Kidney (tissue), 14 donors: ENCODE data around the gene CUEDC1. TPM values are rescaled to one million over a fixed set of nuclear protein-coding genes. Genes with fewer than 3 reads are reported as not detected.
"Not testable (repeated sequence)": the region's sequence is repeated elsewhere in the genome, so short reads cannot be mapped to it uniquely, and the experiment has no call there.

Experiments used
- DNase-seq, 5 donors: peaks; one replicate each; pipeline ENCODE4 v3.0.0-alpha.2; 2013 to 2020
- FAIRE-seq: peaks from 2 replicates; lab custom pipeline; 2012; peaks lifted over from hg19 to GRCh38; lab: Jason Lieb, UNC
- H3K27ac ChIP-seq, 2 donors: one replicate each; pipeline ENCODE4 v1.7.0; 2013; ENCODE audit warnings: low read depth in 2 of 2, low read length in 2 of 2, inconsistent platforms in 1 of 2
- H3K27me3 ChIP-seq: one replicate; pipeline ENCODE4 v1.7.1; 2013; ENCODE audit warnings: low read length, inconsistent platforms; ENCODE audit not compliant: control insufficient read depth, insufficient read depth
- H3K36me3 ChIP-seq, 3 donors: one replicate each; pipeline versions ENCODE4 v1.7.0 to v1.7.1; 2013; ENCODE audit warnings: low read length in 3 of 3, control low read depth in 1 of 3, inconsistent platforms in 1 of 3; ENCODE audit not compliant: insufficient read depth in 3 of 3, control insufficient read depth in 2 of 3
- H3K4me1 ChIP-seq, 3 donors: one replicate each; pipeline versions ENCODE4 v1.7.0 to v1.7.1; 2013; ENCODE audit warnings: low read length in 3 of 3, inconsistent platforms in 1 of 3, low read depth in 1 of 3; ENCODE audit not compliant: control insufficient read depth in 2 of 3, insufficient read depth in 2 of 3
- H3K4me3 ChIP-seq, 3 donors: one replicate each; pipeline versions ENCODE4 v1.7.0 to v1.8.1; 2013; ENCODE audit warnings: low read length in 3 of 3, control low read depth in 1 of 3, inconsistent platforms in 1 of 3
- H3K9ac ChIP-seq, 3 donors: one replicate each; pipeline versions ENCODE4 v1.7.0 to v1.7.1; 2013; ENCODE audit warnings: low read length in 3 of 3, control low read depth in 1 of 3, inconsistent platforms in 1 of 3
- H3K9me3 ChIP-seq, 3 donors: one replicate each; pipeline versions ENCODE4 v1.7.0 to v1.7.1; 2013; ENCODE audit warnings: low read length in 3 of 3, control low read depth in 1 of 3, inconsistent platforms in 1 of 3; ENCODE audit not compliant: control insufficient read depth in 2 of 3, insufficient read depth in 1 of 3
- intact Hi-C: fragments of 100-400 bp; cut with DNase I; formaldehyde crosslinking; loops from one replicate; pipeline ENCODE4 v1.11.1; 2022
- polyA plus RNA-seq: library from polyadenylated mRNA; stranded (reverse); fragments of 350-450 nt; fragmentation: Illumina TruSeq; extraction: RNeasy Lipid Tissue Mini Kit (QIAGEN cat#74804); gene quantifications from one replicate; pipeline ENCODE4 v1.2.3, GENCODE V29; 2014; ENCODE audit warnings: low read depth, low replicate concordance; ENCODE audit not compliant: insufficient read depth
- total RNA-seq: library from RNA; stranded (reverse); fragmentation: NEBNext Ultra II Directional; extraction: Animal tissue kit (Norgen Biotek cat#: 25700); gene quantifications from one replicate; pipeline ENCODE4 v1.2.1, GENCODE V29; 2021
- TF ChIP-seq, protein P1 (sequence below): IDR thresholded peaks from 3 replicates; pipeline ENCODE4 v1.5.1; 2012; ENCODE audit warnings: mild to moderate bottlenecking, moderate library complexity, borderline replicate concordance; ENCODE audit not compliant: insufficient read depth; ENCODE audit errors: extremely low read depth
- donor health status: control.
- donor health status: control.
- donor health status: control.
- donor health status: control.
- donor health status: control.
- donor health status: DM: yes; HTN: yes; CAD: no.
- donor health status: Normal renal cell carcinoma (clear cell type).

CUEDC1 gene
- total and polyA plus RNA-seq, 2 donors from 2014 or later, result 33.0 to 52.3 TPM

DNA sequence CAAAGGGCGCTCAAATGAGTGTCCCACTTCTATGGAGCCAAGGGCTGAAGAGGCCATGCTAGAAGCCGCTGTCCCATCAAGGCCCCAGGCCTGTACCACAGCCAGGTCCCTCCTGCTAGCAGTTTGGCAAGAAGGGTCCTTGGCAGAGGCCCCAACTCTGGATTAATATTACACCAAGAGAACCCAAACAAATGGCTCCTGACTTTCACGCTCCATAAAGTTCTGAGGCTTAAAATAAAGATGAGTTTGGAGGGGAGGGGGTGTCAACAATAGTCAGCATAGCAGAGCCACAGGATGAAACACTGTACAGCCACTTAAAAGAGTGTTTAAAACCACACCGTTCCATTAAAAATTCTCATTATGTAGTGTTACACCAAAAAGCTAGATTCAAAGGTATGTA is 30.5 kb downstream of the CUEDC1 start:
- FAIRE-seq (peak; percentile 17), DNase-seq (peak in 4 of 5 donors; percentile 54 to 87 (median 82))
- TF ChIP-seq, protein P1, sequence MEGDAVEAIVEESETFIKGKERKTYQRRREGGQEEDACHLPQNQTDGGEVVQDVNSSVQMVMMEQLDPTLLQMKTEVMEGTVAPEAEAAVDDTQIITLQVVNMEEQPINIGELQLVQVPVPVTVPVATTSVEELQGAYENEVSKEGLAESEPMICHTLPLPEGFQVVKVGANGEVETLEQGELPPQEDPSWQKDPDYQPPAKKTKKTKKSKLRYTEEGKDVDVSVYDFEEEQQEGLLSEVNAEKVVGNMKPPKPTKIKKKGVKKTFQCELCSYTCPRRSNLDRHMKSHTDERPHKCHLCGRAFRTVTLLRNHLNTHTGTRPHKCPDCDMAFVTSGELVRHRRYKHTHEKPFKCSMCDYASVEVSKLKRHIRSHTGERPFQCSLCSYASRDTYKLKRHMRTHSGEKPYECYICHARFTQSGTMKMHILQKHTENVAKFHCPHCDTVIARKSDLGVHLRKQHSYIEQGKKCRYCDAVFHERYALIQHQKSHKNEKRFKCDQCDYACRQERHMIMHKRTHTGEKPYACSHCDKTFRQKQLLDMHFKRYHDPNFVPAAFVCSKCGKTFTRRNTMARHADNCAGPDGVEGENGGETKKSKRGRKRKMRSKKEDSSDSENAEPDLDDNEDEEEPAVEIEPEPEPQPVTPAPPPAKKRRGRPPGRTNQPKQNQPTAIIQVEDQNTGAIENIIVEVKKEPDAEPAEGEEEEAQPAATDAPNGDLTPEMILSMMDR, result no peak
- Histone ChIP-seq H3K9me3 (no peaks in the 10 kb centered on the region), H3K9ac (no peak overlapping the region), H3K27me3 (no peaks in the 10 kb centered on the region), H3K36me3 (no peaks in the 10 kb centered on the region), H3K4me3 (no peak overlapping the region), H3K4me1 (peaks cover 5 to 60% (median 47%) of the 10 kb centered on the region in 3 donors), H3K27ac (peak overlapping the region; percentile 29 to 53)
- intact Hi-C loops, result no loop called here

DNA sequence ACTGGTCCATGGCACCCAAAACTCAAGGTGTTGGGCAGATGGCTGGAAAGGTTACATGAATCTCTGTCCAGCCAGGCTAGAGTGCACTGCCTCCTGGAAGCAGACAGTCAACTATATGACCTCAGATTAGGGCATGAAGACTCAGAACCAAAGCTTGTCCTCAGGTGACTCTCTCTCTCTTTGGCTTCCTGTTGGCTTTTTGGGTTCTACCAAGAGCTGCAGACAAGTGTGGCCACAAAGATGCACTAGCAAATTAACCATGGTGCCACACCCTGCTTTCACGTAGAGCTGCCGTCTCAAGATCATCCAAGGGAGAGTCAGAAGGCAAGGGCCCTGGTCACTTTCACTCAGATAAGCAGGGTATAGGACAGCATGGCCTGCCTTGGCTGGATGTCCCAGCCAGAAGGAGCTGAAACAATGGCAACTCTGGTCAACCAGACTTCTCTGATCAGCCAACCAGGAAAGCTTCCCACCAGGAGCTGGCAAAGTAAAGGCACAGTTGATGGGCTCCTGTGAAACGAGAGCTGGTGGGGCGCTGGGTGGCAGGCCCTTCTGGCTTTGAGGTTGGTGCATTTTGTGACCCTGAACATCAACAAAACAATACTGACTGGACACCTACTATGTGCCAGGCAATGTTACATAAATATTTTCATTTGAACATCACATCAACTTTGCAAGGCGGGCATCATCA is 31.9 kb downstream of the CUEDC1 start:
- DNase-seq (no peak), FAIRE-seq (no peak)
- TF ChIP-seq, protein P1, result no peak
- Histone ChIP-seq H3K36me3 (no peaks in the 10 kb centered on the region), H3K4me1 (peaks cover 5 to 48% (median 40%) of the 10 kb centered on the region in 3 donors), H3K27ac (peak overlapping the region in 1 of 2 donors; percentile 3), H3K27me3 (no peaks in the 10 kb centered on the region), H3K4me3 (no peak overlapping the region), H3K9me3 (no peaks in the 10 kb centered on the region), H3K9ac (no peak overlapping the region)
- intact Hi-C loops, result no loop called here

DNA sequence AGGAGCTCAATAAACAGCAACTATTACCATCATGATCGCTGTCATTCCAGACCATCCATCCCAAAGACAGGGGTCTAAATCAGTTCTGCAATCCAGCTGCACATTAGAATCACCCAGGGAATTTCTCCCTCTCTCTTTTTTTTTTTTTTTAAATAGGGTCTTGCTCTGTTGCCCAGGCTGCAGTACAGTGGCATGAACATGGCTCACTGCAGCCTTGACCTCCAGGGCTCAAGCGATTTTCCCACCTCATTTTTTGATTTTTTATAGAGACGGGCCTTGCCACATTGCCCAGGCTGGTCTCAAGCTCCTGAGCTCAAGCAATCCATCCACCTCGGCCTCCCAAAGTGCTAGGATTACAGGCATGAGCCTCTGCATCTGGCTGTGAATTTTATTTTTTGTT is 32.5 kb downstream of the CUEDC1 start:
- intact Hi-C loops, H3K27me3 ChIP-seq, DNase-seq, H3K9ac ChIP-seq, H3K36me3 ChIP-seq, H3K9me3 ChIP-seq, H3K4me3 ChIP-seq, FAIRE-seq: not testable (repeated sequence)
- H3K4me1 ChIP-seq, result peaks cover 3 to 47% (median 40%) of the 10 kb centered on the region in 3 donors
- H3K27ac ChIP-seq, result peak overlapping the region in 1 of 2 donors; percentile 3

DNA sequence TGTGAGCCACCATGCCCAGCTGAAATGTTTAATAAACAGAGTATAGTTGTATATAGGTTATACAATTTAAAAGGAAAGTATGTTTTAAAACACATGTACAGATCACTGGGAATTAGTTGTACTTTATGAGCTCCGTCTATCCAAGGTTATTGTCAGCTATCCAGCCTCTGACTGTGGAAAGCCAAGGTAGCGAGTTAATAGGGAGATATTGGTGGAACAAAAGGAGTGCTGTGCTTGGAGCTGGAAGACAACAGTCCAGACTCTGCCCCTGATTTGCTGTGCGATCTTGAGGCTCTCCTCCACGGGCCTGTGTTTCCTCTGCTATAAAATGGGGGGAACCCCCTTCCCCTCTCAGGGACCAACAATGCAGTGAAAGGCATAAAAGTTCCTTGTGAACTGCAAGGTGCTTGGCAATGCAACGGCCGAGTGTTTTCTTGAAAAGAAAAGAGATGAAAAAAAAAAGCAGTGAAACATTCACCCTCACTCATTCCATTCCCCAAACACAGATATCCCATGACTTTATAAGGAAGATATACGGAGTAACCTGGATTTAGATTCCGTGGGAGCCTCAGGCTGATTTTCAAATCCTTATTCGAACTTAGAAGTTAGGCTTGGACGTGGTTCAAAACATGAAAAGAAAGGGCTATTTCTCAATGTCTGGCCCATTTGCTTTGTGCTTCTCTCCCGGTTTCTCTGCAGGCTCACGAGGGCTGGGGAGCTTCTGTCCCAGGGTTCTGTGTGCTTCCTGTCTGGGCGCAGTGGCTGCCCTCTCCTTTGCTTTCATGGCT is 34.1 kb downstream of the CUEDC1 start:
- FAIRE-seq (no peak), DNase-seq (peak in 2 of 5 donors; percentile 46 to 79)
- Histone ChIP-seq H3K27me3 (no peaks in the 10 kb centered on the region), H3K9me3 (no peaks in the 10 kb centered on the region), H3K9ac (peak overlapping the region in 1 of 3 donors; percentile 51), H3K4me1 (peaks cover 0 to 45% (median 38%) of the 10 kb centered on the region in 3 donors), H3K36me3 (no peaks in the 10 kb centered on the region), H3K4me3 (no peak overlapping the region), H3K27ac (peak overlapping the region; percentile 9 to 76)
- intact Hi-C loops, result no loop called here
- TF ChIP-seq, protein P1, result no peak
